Neuronal stem cell (in vitro differentiated cells): ENCODE measurements around the gene SELENOW.
A peak's percentile ranks its signal among the peaks of the same experiment; 100 is the strongest.

ENCODE experiments used
- DNase-seq: peaks from one replicate; pipeline ENCODE4 v3.0.0-alpha.2; 2013; ENCODE audit warnings: low spot score
- H2AFZ ChIP-seq: one replicate; pipeline ENCODE4 v1.6.1; 2013; ENCODE audit warnings: mild to moderate bottlenecking, low read length, inconsistent platforms
- H2AK5ac ChIP-seq: 2 replicates; pipeline ENCODE4 v1.6.1; 2013; ENCODE audit warnings: low read depth, mild to moderate bottlenecking, inconsistent platforms, low read length, moderate library complexity, mixed read lengths
- H2BK120ac ChIP-seq: 2 replicates; pipeline ENCODE4 v1.6.1; 2013; ENCODE audit warnings: low read depth, mild to moderate bottlenecking, inconsistent platforms, low read length, moderate library complexity, mixed read lengths
- H2BK12ac ChIP-seq: one replicate; pipeline ENCODE4 v1.6.1; 2013; ENCODE audit warnings: low read length, inconsistent platforms
- H2BK15ac ChIP-seq: 2 replicates; pipeline ENCODE4 v1.6.1; 2013; ENCODE audit warnings: mild to moderate bottlenecking, low read length, inconsistent platforms, mixed read lengths
- H2BK5ac ChIP-seq: one replicate; pipeline ENCODE4 v1.6.1; 2013; ENCODE audit warnings: inconsistent platforms, mild to moderate bottlenecking, low read length, moderate library complexity
- H3K14ac ChIP-seq: one replicate; pipeline ENCODE4 v1.6.1; 2013; ENCODE audit warnings: low read length, inconsistent platforms
- H3K18ac ChIP-seq: 2 replicates; pipeline ENCODE4 v1.6.1; 2013; ENCODE audit warnings: low read length, inconsistent platforms
- H3K23ac ChIP-seq: 2 replicates; pipeline ENCODE4 v1.6.1; 2013; ENCODE audit warnings: low read depth, mild to moderate bottlenecking, mixed read lengths, low read length, inconsistent platforms; ENCODE audit not compliant: poor library complexity
- H3K27ac ChIP-seq: replicated peaks from 3 replicates; pipeline ENCODE4 v1.5.1; 2013; ENCODE audit warnings: low read length, inconsistent platforms
- H3K27me3 ChIP-seq, 3 experiments: 2 replicates each; pipeline ENCODE4 v1.6.1; 2013; ENCODE audit warnings: low read length in 3 of 3, mild to moderate bottlenecking in 2 of 3, inconsistent platforms in 1 of 3, low read depth in 1 of 3, mixed read lengths in 1 of 3, moderate library complexity in 1 of 3; ENCODE audit not compliant: control insufficient read depth in 3 of 3, insufficient read depth in 3 of 3
- H3K36me3 ChIP-seq, 2 donors: replicated peaks in 1 of 2; 2 replicates each; pipeline ENCODE4 v1.6.1; 2013; ENCODE audit warnings: low read length in 2 of 2; ENCODE audit not compliant: control insufficient read depth in 2 of 2, insufficient read depth in 2 of 2
- H3K4ac ChIP-seq: 2 replicates; pipeline ENCODE4 v1.6.1; 2013; ENCODE audit warnings: inconsistent platforms, mild to moderate bottlenecking, low read length, moderate library complexity
- H3K4me1 ChIP-seq, 2 donors: 1 replicate in 1 of 2; 2 replicates in 1 of 2; pipeline ENCODE4 v1.6.1; 2013; ENCODE audit warnings: low read length in 2 of 2, low read depth in 1 of 2; ENCODE audit not compliant: control insufficient read depth in 2 of 2, insufficient read depth in 1 of 2
- H3K4me2 ChIP-seq: one replicate; pipeline ENCODE4 v1.6.1; 2013; ENCODE audit warnings: mild to moderate bottlenecking, low read length, inconsistent platforms; ENCODE audit not compliant: insufficient read depth, poor library complexity, severe bottlenecking
- H3K4me3 ChIP-seq, 2 donors: 2 replicates each; pipeline ENCODE4 v1.5.1; 2013; ENCODE audit warnings: low read length in 2 of 2, mild to moderate bottlenecking in 2 of 2, inconsistent platforms in 1 of 2, moderate library complexity in 1 of 2
- H3K79me1 ChIP-seq: one replicate; pipeline ENCODE4 v1.6.1; 2013; ENCODE audit warnings: low read depth, mild to moderate bottlenecking, inconsistent platforms, low read length, moderate library complexity
- H3K9ac ChIP-seq: one replicate; pipeline ENCODE4 v1.6.1; 2013; ENCODE audit warnings: mild to moderate bottlenecking, low read depth, low read length, inconsistent platforms; ENCODE audit not compliant: poor library complexity
- H3K9me3 ChIP-seq, 2 donors: replicated peaks in 1 of 2; 2 replicates each; pipeline versions ENCODE3 to v1.6.1; 2013; ENCODE audit warnings: low read length in 2 of 2, mild to moderate bottlenecking in 2 of 2, inconsistent platforms in 1 of 2, low read depth in 1 of 2, mixed read lengths in 1 of 2, moderate library complexity in 1 of 2; ENCODE audit not compliant: control insufficient read depth in 2 of 2, insufficient read depth in 1 of 2
- H4K8ac ChIP-seq: one replicate; pipeline ENCODE4 v1.6.1; 2013; ENCODE audit warnings: low read depth, mild to moderate bottlenecking, inconsistent platforms, low read length, moderate library complexity
- H4K91ac ChIP-seq: one replicate; pipeline ENCODE4 v1.6.1; 2013; ENCODE audit warnings: low read length, low read depth, mild to moderate bottlenecking, inconsistent platforms; ENCODE audit not compliant: poor library complexity
- whole genome bisulfite sequencing, 2 donors: extraction: QIAGEN DNeasy Blood & Tissue Kit; methylation state at CpG; one replicate each; pipeline ENCODE4 v1.1.7; 2013; ENCODE audit warnings: missing lambda C conversion rate in 2 of 2, mixed read lengths in 1 of 2; ENCODE audit not compliant: insufficient read length in 2 of 2, insufficient replicate concordance in 1 of 2; ENCODE audit errors: extremely low coverage in 2 of 2; 5-methylcytosine and 5-hydroxymethylcytosine counted together

The SELENOW gene

DNA sequence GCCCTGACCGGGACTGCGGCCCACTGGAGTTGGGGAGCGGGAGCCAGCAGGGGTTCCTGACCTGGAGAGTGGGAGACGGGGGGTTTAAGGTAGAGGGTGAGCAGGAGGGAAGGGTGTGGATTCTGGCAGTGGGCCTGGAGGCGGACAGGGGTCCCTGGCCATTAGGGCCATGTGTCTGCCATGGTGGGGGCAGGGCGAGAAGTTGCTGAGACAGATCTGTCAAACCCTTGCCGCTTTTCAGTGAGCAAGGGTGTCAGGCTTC is 12.2 kb upstream of the SELENOW start:
- H2BK15ac ChIP-seq = no peak overlapping the region
- no peak overlapping the region for H2BK120ac ChIP-seq
- no peak overlapping the region for H3K9ac ChIP-seq
- no CpG with 5 or more reads among the region's 7 CpGs for WGBS, 2 donors
- DNase-seq = no peak
- H3K4me3 ChIP-seq = no peak overlapping the region
- no peak overlapping the region for H2AK5ac ChIP-seq
- H3K27ac ChIP-seq = no peak overlapping the region
- H3K79me1 ChIP-seq = no peaks in the 10 kb centered on the region
- no peak overlapping the region for H4K91ac ChIP-seq
- H4K8ac ChIP-seq = no peak overlapping the region
- H3K9me3 ChIP-seq = no peaks in the 10 kb centered on the region
- H3K4me2 ChIP-seq = no peak overlapping the region
- H2BK5ac ChIP-seq = no peak overlapping the region
- no peak overlapping the region for H3K14ac ChIP-seq
- H3K36me3 ChIP-seq = no peaks in the 10 kb centered on the region
- H3K4ac ChIP-seq = no peak overlapping the region
- H2BK12ac ChIP-seq = no peak overlapping the region
- no peak overlapping the region for H2AFZ ChIP-seq
- peaks cover 6 to 7% of the 10 kb centered on the region in 2 donors for H3K4me1 ChIP-seq
- H3K27me3 ChIP-seq = peaks cover 0 to 2% (median 0%) of the 10 kb centered on the region in 3 experiments
- peak overlapping the region; percentile 44 for H3K23ac ChIP-seq
- H3K18ac ChIP-seq = no peak overlapping the region

DNA sequence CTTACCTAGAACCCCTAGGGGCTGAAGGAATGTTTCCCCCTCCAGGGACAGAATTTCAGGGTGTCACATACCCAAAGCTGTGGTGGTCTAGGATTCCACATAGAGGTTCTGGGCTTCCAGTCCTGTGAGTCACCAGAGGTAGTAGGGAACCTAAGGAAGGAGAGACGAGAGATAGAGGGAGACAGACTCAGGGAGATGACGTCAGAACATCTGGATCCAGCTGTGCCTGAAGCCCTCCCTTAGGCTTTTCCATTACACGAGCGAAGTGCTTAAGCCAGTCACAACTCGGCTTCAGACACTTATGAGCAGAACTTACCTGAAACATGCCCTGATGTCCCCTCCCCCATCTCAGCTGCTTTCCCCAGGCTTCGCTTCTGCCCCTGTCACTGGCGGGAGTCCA is 11.8 kb upstream of the SELENOW start:
- Histone ChIP-seq H3K4me1 (peaks cover 6 to 7% of the 10 kb centered on the region in 2 donors), H3K18ac (no peak overlapping the region), H3K36me3 (no peaks in the 10 kb centered on the region), H3K23ac (no peak overlapping the region), H3K4ac (no peak overlapping the region), H3K9ac (no peak overlapping the region), H3K27ac (no peak overlapping the region), H4K91ac (no peak overlapping the region), H2AFZ (no peak overlapping the region), H3K4me2 (no peak overlapping the region), H3K79me1 (no peaks in the 10 kb centered on the region), H2BK120ac (no peak overlapping the region), H3K4me3 (no peak overlapping the region), H4K8ac (no peak overlapping the region), H2BK5ac (no peak overlapping the region), H3K27me3 (peaks cover 0 to 2% (median 0%) of the 10 kb centered on the region in 3 experiments), H3K14ac (no peak overlapping the region), H2BK12ac (no peak overlapping the region), H2AK5ac (no peak overlapping the region), H2BK15ac (no peak overlapping the region), H3K9me3 (no peaks in the 10 kb centered on the region)
- no CpG with 5 or more reads among the region's 7 CpGs for WGBS, 2 donors
- DNase-seq = no peak

DNA sequence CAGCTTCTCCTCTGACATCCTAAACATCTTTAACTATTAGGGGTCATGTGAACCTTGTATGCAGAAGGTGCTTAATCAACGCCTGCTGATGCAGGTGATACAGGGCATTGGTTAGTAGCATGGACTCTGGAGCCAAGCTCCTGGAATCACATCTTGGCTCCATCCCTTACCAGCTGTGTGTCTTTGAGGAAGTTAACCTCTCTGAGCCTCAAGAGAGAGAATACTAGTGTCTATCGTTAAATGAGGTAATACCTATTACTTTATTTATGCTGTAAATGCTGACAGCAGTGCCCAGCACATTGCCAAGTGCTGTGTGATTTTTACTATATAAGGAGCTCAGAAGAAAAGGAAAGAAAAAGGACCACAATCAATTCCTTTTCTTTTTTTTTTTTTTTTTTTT is 11.2 kb upstream of the SELENOW start:
- WGBS, 2 donors = no CpG with 5 or more reads among the region's 2 CpGs
- Histone ChIP-seq H2BK12ac (no peak overlapping the region), H3K9me3 (no peaks in the 10 kb centered on the region), H3K18ac (no peak overlapping the region), H3K27ac (no peak overlapping the region), H2BK5ac (no peak overlapping the region), H2BK120ac (no peak overlapping the region), H3K4me1 (peaks cover 6 to 7% of the 10 kb centered on the region in 2 donors), H3K4me2 (no peak overlapping the region), H4K8ac (no peak overlapping the region), H3K36me3 (no peaks in the 10 kb centered on the region), H2AFZ (no peak overlapping the region), H3K9ac (no peak overlapping the region), H2BK15ac (no peak overlapping the region), H3K23ac (no peak overlapping the region), H2AK5ac (no peak overlapping the region), H3K79me1 (no peaks in the 10 kb centered on the region), H3K27me3 (peaks cover 0 to 2% (median 0%) of the 10 kb centered on the region in 3 experiments), H3K4ac (no peak overlapping the region), H3K4me3 (no peak overlapping the region), H4K91ac (no peak overlapping the region), H3K14ac (no peak overlapping the region)
- DNase-seq = no peak

DNA sequence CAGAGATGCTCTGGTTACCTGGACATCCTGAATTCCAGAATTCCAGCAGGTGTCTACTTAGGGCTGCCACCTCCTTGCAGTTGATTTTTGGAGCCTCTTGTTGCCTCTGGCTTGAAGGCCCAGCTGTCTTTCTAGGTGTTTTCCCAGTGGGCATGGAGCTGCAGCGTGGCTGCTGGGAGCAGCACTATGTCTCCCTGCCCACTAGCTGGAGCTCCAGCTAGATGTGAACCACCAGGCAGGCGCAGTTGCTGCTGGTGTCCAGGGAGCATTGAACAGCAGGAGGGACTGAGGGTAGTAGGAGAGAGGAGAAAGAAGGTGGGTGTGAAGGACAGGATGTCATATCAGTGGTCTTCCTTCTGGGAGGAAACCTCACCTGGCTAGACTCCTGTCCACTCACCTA is 9.9 kb upstream of the SELENOW start:
- no peak overlapping the region for H2BK15ac ChIP-seq
- no peak overlapping the region for H3K4me2 ChIP-seq
- no peak for DNase-seq
- no peak overlapping the region for H4K8ac ChIP-seq
- peaks cover 6 to 7% of the 10 kb centered on the region in 2 donors for H3K4me1 ChIP-seq
- no peak overlapping the region for H3K27ac ChIP-seq
- no peak overlapping the region for H3K23ac ChIP-seq
- H2BK12ac ChIP-seq = no peak overlapping the region
- H2BK120ac ChIP-seq = no peak overlapping the region
- H3K4me3 ChIP-seq = no peak overlapping the region
- H2BK5ac ChIP-seq = no peak overlapping the region
- H3K36me3 ChIP-seq = no peaks in the 10 kb centered on the region
- H2AFZ ChIP-seq = no peak overlapping the region
- H3K27me3 ChIP-seq = peaks cover 0 to 2% (median 0%) of the 10 kb centered on the region in 3 experiments
- no peaks in the 10 kb centered on the region for H3K9me3 ChIP-seq
- H3K14ac ChIP-seq = no peak overlapping the region
- H4K91ac ChIP-seq = no peak overlapping the region
- no CpG with 5 or more reads among the region's 2 CpGs for WGBS, 2 donors
- H3K79me1 ChIP-seq = no peaks in the 10 kb centered on the region
- no peak overlapping the region for H3K4ac ChIP-seq
- H3K18ac ChIP-seq = peak overlapping the region; percentile 18
- H2AK5ac ChIP-seq = no peak overlapping the region
- no peak overlapping the region for H3K9ac ChIP-seq
